Epithelial cell of proximal tubule (primary cell): ENCODE results near the gene RUBCN. TPM values are rescaled to one million over a fixed set of nuclear protein-coding genes. Genes with fewer than 3 reads are reported as not detected.
A peak's percentile ranks its signal among the peaks of the same experiment; 100 is the strongest.

ENCODE experiments used
- DNase-seq: peaks from one replicate; pipeline ENCODE4 v3.0.0-alpha.2; 2011; ENCODE audit warnings: low read depth
- H3K4me3 ChIP-seq: 2 replicates; pipeline ENCODE4 v1.5.1; 2011; ENCODE audit warnings: low read depth, mild to moderate bottlenecking, low read length
- total RNA-seq: library from RNA; depleted of rRNA; stranded (reverse); fragments of >200 nt; gene quantifications from 2 replicates; pipeline ENCODE4 v1.2.3, GENCODE V29; 2015
- TF ChIP-seq, protein P1 (sequence below): conservative IDR thresholded peaks from 2 replicates; pipeline ENCODE4 v1.5.1; 2012; ENCODE audit warnings: low read depth, mild to moderate bottlenecking, low read length

RUBCN gene
- total RNA-seq, 1 donor from 2014 or later: 24.6 TPM

DNA sequence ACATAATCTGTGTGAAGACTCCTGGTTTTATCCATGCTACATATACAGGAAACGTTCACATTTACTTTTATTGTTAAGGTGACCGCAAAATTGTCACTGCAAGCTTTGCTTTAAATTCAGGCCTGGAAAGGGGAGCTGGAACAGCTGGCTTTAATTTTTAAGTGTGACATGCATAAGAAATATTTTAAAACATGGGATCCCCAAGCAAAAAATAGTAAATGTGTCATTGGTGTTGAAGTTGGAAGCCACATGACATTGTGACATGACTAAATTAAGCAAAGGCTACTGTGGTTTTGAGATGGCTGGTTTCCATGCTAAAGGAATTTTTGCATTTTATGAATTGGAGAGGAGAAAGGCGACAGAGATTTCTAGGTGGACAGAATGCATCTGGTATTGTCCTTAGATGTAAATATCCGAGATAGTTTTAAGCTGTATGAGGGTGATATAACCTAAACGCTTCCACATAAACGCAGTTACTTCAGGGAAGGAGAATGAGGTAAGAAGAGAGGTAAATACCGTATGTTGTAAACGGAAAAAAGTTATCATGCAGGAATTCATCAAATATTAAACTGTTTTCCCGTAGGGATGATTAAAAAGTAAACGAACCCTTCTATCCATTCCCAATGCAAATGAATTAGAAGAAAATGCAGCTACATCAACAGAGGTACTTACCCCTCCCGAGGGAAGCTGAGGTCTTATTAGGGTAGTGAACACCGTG lies 12.1 kb upstream of the RUBCN start:
- peak overlapping the region; percentile 62 for H3K4me3 ChIP-seq
- no peak for DNase-seq
- TF ChIP-seq, protein P1, sequence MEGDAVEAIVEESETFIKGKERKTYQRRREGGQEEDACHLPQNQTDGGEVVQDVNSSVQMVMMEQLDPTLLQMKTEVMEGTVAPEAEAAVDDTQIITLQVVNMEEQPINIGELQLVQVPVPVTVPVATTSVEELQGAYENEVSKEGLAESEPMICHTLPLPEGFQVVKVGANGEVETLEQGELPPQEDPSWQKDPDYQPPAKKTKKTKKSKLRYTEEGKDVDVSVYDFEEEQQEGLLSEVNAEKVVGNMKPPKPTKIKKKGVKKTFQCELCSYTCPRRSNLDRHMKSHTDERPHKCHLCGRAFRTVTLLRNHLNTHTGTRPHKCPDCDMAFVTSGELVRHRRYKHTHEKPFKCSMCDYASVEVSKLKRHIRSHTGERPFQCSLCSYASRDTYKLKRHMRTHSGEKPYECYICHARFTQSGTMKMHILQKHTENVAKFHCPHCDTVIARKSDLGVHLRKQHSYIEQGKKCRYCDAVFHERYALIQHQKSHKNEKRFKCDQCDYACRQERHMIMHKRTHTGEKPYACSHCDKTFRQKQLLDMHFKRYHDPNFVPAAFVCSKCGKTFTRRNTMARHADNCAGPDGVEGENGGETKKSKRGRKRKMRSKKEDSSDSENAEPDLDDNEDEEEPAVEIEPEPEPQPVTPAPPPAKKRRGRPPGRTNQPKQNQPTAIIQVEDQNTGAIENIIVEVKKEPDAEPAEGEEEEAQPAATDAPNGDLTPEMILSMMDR: no peak

DNA sequence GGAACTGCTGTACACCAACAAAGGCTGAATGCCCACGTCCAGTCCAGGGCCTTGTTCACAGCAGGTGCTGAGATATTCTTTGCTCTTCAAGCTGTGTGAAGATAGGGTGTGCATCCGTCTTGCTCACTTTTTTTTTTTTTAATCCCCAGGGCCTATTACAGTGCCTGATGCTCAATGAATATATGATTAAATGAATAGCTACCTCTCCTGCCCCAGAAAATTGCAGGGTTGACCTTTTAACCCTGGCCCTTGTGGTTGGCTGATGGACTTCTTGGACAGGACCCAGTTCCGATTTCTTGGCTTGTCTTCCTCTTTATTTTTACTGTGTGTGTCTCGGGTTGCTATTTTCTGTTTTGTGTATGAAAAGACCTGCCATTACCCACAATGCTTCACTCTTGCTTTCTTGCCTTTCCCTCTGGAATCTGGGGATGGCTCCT lies 10.1 kb upstream of the RUBCN start:
- TF ChIP-seq, protein P1: no peak
- no peak overlapping the region for H3K4me3 ChIP-seq
- no peak for DNase-seq

DNA sequence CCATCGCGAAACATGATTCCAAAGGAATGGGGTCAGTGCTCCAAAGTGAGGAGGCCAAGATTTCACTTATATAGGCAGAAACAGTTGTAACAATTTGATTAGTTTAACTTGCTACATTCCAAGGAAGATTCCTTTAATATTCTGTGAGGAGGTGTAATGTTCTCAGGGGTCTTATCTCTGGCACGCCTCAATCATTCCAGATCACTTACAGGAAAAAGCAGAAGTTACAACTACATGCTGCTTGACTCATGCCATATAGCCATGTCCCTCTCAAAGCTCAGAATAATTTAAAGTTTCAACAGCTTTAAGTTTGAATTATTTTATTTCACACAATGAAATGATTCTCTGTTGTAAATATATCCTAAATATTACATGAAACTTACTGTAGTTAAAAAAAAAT lies 9.5 kb upstream of the RUBCN start:
- TF ChIP-seq, protein P1: no peak
- DNase-seq: no peak
- no peak overlapping the region for H3K4me3 ChIP-seq

DNA sequence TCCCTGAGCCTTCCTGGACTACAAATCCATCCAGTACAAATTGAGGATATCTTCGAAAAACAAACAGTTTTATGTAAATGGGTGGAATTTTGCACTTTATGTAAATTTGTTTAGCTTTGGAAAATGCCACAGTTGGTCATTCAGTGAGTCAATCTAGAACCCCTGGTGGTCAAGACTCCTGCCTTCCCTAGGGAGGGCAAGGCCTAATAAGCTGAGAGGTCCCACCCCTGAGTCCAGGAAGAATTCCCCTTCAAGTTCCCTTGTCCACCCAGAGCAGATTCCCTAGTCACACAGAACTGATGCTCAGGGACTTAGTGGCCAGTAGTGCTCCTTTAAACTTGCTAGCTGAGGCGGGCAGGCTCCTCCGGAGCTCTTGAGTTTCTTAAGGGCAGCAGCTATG lies 6.1 kb upstream of the RUBCN start:
- no peak overlapping the region for H3K4me3 ChIP-seq
- DNase-seq: no peak
- TF ChIP-seq, protein P1: no peak

DNA sequence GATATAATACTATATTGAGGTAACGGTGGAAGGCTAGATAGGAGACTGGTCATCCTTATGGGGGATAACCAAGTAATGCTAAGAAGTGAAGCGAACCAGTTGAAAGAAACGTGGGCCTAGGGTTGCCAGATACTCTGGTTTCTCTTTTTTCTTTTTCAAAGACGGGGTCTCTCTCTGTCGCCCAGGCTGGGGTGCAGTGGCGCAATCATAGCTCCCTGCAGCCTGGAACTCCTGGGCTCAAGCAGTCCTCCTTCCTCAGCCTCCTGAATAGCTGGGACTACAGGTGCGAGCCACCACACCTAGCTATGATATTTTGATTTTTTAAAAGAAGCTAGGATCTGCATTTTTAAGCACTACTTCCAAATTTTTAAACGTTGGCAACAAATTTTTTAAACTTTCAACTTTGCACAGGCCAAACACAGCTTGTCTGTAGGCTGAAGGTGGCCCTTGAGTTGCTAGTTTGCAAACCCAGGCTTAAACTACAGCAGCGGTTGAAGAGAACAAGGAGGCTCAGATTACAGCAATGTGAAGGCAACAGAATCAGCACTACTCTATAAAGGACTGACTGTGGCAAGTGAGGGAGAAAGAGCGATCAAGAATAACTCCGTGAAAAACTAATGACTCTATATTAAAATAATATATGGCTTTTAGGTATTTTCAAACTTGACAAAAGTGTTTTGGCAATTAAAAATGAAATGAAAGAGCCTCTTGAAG lies 1.2 kb upstream of the RUBCN start:
- no peak for DNase-seq
- TF ChIP-seq, protein P1: no peak

DNA sequence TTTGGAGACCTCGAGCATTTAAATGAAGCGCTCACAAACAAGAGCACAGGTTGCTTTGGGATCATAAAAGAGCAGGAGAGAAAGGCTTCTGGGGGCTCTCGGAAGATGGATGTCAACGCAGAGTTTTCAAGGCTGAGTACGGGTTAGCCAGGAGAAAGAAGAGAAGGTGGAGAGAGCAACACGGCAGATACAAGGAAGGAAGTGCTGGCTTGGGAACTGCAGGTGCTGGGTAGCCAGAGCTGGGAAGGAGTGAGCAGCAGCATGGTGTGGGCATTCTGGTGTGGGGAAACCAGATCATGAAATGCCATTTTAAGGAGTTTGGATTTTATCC lies 580 bp upstream of the RUBCN start:
- peak overlapping the region; percentile 95 for H3K4me3 ChIP-seq
- TF ChIP-seq, protein P1: no peak
- DNase-seq: no peak

More for the DNA sequence above, 1.2 kb upstream of the RUBCN start:
- peak overlapping the region; percentile 95 for H3K4me3 ChIP-seq
